ENCODE data around the gene HPX. TPM values are rescaled to one million over a fixed set of nuclear protein-coding genes. Genes with fewer than 3 reads are reported as not detected.

The HPX gene
- total and polyA plus RNA-seq, 2 of the 13 experiments (the other 11 are each of a cell fraction or from before 2014, with no cell fraction given), result 9.2 to 57.4 TPM

- DNase-seq (ENCODE audit: low spot score) (no peak), FAIRE-seq (no peak), ATAC-seq (no peak)
- H3K79me2 ChIP-seq (ENCODE audit: insufficient read depth, low read length), result no peaks in the 10 kb centered on the region
- no peaks in the 10 kb centered on the region for H3K27me3 ChIP-seq (ENCODE audit: control insufficient read depth in 1 of 2, insufficient read depth in 2 of 2, low read length in 2 of 2)
- CTCF ChIA-PET (ENCODE audit: low intra/inter-chr PET ratio, low total read pairs), result no interaction called here
- no peak overlapping the region for H3K9ac ChIP-seq (ENCODE audit: insufficient read depth, low read depth, low read length)
- no peak overlapping the region for H2AFZ ChIP-seq (ENCODE audit: low read length)
- no peak overlapping the region for H3K4me2 ChIP-seq (ENCODE audit: low read depth, low read length)
- in situ Hi-C loops (cut with HindIII; ENCODE audit: extremely low pct_ligation_motif_present, low pct_unique_long_range_greater_than_20kb), result no loop called here
- intact Hi-C loops (cut with micrococcal nuclease; ENCODE audit: unreplicated experiment), result no loop called here
- no TSS peak for BruUV-seq (replicated peaks)
- H3K4me1 ChIP-seq (ENCODE audit: insufficient read depth, low read length), result peaks cover 49% of the 10 kb centered on the region
- WGBS (ENCODE audit: low lambda C conversion rate), result 92% methylated on average over 12 of the region's 12 CpGs
- H3K4me3 ChIP-seq (replicated peaks in 1 of 3; ENCODE audit: insufficient read depth in 1 of 3, low read depth in 2 of 3, low read length in 3 of 3), result no peak overlapping the region
- no peak for TF ChIP-seq KMT2B (CRISPR knock-in tag; IDR thresholded peaks at IDR 0.05)
- TF ChIP-seq PAF1 (CRISPR knock-in tag; IDR thresholded peaks at IDR 0.05), result no peak
- TF ChIP-seq GLI4 (CRISPR knock-in tag; IDR thresholded peaks at IDR 0.05; ENCODE audit: borderline replicate concordance), result no peak
- no peak for TF ChIP-seq CSRNP1 (CRISPR knock-in tag; IDR thresholded peaks at IDR 0.05)
- TF ChIP-seq ZNF264 (CRISPR knock-in tag; IDR thresholded peaks at IDR 0.05), result no peak
- TF ChIP-seq, protein P1, sequence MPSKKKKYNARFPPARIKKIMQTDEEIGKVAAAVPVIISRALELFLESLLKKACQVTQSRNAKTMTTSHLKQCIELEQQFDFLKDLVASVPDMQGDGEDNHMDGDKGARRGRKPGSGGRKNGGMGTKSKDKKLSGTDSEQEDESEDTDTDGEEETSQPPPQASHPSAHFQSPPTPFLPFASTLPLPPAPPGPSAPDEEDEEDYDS (CRISPR knock-in tag; IDR thresholded peaks at IDR 0.05), result no peak
- TF ChIP-seq, protein P2, sequence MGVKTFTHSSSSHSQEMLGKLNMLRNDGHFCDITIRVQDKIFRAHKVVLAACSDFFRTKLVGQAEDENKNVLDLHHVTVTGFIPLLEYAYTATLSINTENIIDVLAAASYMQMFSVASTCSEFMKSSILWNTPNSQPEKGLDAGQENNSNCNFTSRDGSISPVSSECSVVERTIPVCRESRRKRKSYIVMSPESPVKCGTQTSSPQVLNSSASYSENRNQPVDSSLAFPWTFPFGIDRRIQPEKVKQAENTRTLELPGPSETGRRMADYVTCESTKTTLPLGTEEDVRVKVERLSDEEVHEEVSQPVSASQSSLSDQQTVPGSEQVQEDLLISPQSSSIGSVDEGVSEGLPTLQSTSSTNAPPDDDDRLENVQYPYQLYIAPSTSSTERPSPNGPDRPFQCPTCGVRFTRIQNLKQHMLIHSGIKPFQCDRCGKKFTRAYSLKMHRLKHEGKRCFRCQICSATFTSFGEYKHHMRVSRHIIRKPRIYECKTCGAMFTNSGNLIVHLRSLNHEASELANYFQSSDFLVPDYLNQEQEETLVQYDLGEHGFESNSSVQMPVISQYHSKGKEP (CRISPR knock-in tag; IDR thresholded peaks at IDR 0.05), result no peak
- no peak for TF ChIP-seq JUNB (CRISPR knock-in tag; IDR thresholded peaks at IDR 0.05; ENCODE audit: borderline replicate concordance)
- TF ChIP-seq HIVEP1 (CRISPR knock-in tag; IDR thresholded peaks at IDR 0.05), result no peak
- TF ChIP-seq XBP1 (CRISPR knock-in tag; IDR thresholded peaks at IDR 0.05), result no peak
- no peak for TF ChIP-seq PREB (CRISPR knock-in tag; IDR thresholded peaks at IDR 0.05)
- no peak for TF ChIP-seq ZMYM2 (CRISPR knock-in tag; IDR thresholded peaks at IDR 0.05)
- no peak for TF ChIP-seq ZNF772 (CRISPR knock-in tag; IDR thresholded peaks at IDR 0.05)
- no peak for TF ChIP-seq ZNF333 (CRISPR knock-in tag; IDR thresholded peaks at IDR 0.05; ENCODE audit: borderline replicate concordance)
- no peak for TF ChIP-seq REXO4 (CRISPR knock-in tag; IDR thresholded peaks at IDR 0.05; ENCODE audit: borderline replicate concordance)
- TF ChIP-seq, protein P3, sequence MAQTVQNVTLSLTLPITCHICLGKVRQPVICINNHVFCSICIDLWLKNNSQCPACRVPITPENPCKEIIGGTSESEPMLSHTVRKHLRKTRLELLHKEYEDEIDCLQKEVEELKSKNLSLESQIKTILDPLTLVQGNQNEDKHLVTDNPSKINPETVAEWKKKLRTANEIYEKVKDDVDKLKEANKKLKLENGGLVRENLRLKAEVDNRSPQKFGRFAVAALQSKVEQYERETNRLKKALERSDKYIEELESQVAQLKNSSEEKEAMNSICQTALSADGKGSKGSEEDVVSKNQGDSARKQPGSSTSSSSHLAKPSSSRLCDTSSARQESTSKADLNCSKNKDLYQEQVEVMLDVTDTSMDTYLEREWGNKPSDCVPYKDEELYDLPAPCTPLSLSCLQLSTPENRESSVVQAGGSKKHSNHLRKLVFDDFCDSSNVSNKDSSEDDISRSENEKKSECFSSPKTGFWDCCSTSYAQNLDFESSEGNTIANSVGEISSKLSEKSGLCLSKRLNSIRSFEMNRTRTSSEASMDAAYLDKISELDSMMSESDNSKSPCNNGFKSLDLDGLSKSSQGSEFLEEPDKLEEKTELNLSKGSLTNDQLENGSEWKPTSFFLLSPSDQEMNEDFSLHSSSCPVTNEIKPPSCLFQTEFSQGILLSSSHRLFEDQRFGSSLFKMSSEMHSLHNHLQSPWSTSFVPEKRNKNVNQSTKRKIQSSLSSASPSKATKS (CRISPR knock-in tag; IDR thresholded peaks at IDR 0.05), result no peak
- TF ChIP-seq ZNF749 (CRISPR knock-in tag; IDR thresholded peaks at IDR 0.05; ENCODE audit: borderline replicate concordance), result no peak
- TF ChIP-seq POGZ (CRISPR knock-in tag; IDR thresholded peaks at IDR 0.05), result no peak
- TF ChIP-seq ZSCAN9 (CRISPR knock-in tag; IDR thresholded peaks at IDR 0.05; ENCODE audit: borderline replicate concordance), result no peak
- POLR2A ChIA-PET, result no interaction called here
- no peak overlapping the region for H3K27ac ChIP-seq (ENCODE audit: extremely low read length, insufficient read depth, low read length)
- H4K20me1 ChIP-seq (ENCODE audit: insufficient read depth, low read length), result no peaks in the 10 kb centered on the region
- H3K36me3 ChIP-seq (replicated peaks in 1 of 2; ENCODE audit: control insufficient read depth in 1 of 2, insufficient read depth in 2 of 2, low read length in 2 of 2), result no peaks in the 10 kb centered on the region
- H3K9me3 ChIP-seq (ENCODE audit: low read length), result no peaks in the 10 kb centered on the region
Measured at GRCh38 chr11:6437423-6437822, 3.4 kb downstream of the HPX start.

Data from HepG2 (cell line).